ENCODE results near the gene RCAN1.
"Not testable (repeated sequence)": the region's sequence is repeated elsewhere in the genome, so short reads cannot be mapped to it uniquely, and the experiment has no call there.

Gene RCAN1

GRCh38 chr21:34567604-34568155 is 47.2 kb downstream of the RCAN1 start:
- DNase-seq = no peak

- DNase-seq = no peak
Measured at GRCh38 chr21:34565238-34565637, 49.7 kb downstream of the RCAN1 start.

- DNase-seq = not testable (repeated sequence)
Measured at GRCh38 chr21:34563370-34563769, 51.5 kb downstream of the RCAN1 start.

GRCh38 chr21:34561806-34562205 is 53.1 kb downstream of the RCAN1 start:
- no peak for DNase-seq

- DNase-seq = no peak
Measured at GRCh38 chr21:34560609-34561008, 54.3 kb downstream of the RCAN1 start.

- DNase-seq = no peak
Measured at GRCh38 chr21:34560021-34560420, 54.9 kb downstream of the RCAN1 start.

GRCh38 chr21:34559089-34559631 is 55.8 kb downstream of the RCAN1 start:
- DNase-seq = no peak

GRCh38 chr21:34558166-34558565 is 56.7 kb downstream of the RCAN1 start:
- DNase-seq = no peak

- no peak for DNase-seq
Measured at GRCh38 chr21:34557261-34557660, 57.7 kb downstream of the RCAN1 start.

GRCh38 chr21:34554670-34555069 is 60.2 kb downstream of the RCAN1 start:
- DNase-seq = not testable (repeated sequence)

GRCh38 chr21:34554227-34554626 is 60.7 kb downstream of the RCAN1 start:
- DNase-seq = no peak

- no peak for DNase-seq
Measured at GRCh38 chr21:34553151-34553952, 61.6 kb downstream of the RCAN1 start.

- no peak for DNase-seq
Measured at GRCh38 chr21:34552360-34553098, 62.4 kb downstream of the RCAN1 start.

- DNase-seq = no peak
Measured at GRCh38 chr21:34550182-34550799, 64.6 kb downstream of the RCAN1 start.

- DNase-seq = no peak
Measured at GRCh38 chr21:34548781-34549376, 66.0 kb downstream of the RCAN1 start.

- DNase-seq = no peak
Measured at GRCh38 chr21:34546542-34546941, 68.4 kb downstream of the RCAN1 start.

- no peak for DNase-seq
Measured at GRCh38 chr21:34545079-34545884, 69.6 kb downstream of the RCAN1 start.

GRCh38 chr21:34544032-34544496 is 70.8 kb downstream of the RCAN1 start:
- peak; percentile 61 for DNase-seq

GRCh38 chr21:34543017-34543416 is 71.9 kb downstream of the RCAN1 start:
- DNase-seq = no peak

GRCh38 chr21:34540206-34540605 is 74.7 kb downstream of the RCAN1 start:
- no peak for DNase-seq

- no peak for DNase-seq
Measured at GRCh38 chr21:34537838-34538237, 77.1 kb downstream of the RCAN1 start.

- no peak for DNase-seq
Measured at GRCh38 chr21:34536820-34537219, 78.1 kb downstream of the RCAN1 start.

Measured in NCI-H2171 treated with DMSO at 0.1 percent for 48 hours (cell line).